Measurements from ENCODE around the gene SELENOM. TPM values are rescaled to one million over a fixed set of nuclear protein-coding genes. Genes with fewer than 3 reads are reported as not detected.

SELENOM gene
- total RNA-seq, 4 donors from 2014 or later, result 31.4 to 89.1 (median 43.7) TPM

DNA sequence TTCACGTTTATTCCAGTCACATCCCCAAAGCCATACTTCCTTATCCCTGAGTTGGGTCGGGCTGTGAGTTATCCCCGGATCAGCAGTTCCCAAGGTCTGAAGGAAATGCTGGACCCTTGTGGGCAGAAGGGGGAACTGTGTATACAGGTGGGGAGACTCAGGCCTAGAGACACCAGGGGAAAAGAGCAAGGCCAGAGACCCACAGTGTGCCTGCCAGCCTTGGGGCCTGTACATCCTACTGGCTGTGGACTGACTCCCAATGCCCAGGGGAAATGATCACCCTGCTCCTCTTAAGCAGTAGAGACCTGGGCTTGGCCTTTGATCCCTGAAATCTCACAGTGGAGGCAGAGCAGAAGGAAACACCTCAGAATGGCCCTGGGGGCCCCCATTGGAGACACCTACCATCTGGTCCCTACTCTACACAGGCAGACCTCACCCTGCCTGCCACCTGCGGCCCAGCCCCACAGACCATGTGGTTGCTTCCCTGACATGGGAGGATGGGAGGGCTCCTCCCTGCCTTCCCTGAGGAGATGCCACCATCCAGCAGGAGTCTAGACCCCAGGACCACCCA lies 1.3 kb downstream of the SELENOM start:
- H3K27ac ChIP-seq, result peak overlapping the region; percentile 87 to 92 (median 88)
- H3K4me1 ChIP-seq, result peaks cover 0 to 13% (median 0%) of the 10 kb centered on the region in 4 donors
- TF ChIP-seq POLR2A (IDR thresholded peaks at IDR 0.05), result no peak
- TF ChIP-seq, protein P1, sequence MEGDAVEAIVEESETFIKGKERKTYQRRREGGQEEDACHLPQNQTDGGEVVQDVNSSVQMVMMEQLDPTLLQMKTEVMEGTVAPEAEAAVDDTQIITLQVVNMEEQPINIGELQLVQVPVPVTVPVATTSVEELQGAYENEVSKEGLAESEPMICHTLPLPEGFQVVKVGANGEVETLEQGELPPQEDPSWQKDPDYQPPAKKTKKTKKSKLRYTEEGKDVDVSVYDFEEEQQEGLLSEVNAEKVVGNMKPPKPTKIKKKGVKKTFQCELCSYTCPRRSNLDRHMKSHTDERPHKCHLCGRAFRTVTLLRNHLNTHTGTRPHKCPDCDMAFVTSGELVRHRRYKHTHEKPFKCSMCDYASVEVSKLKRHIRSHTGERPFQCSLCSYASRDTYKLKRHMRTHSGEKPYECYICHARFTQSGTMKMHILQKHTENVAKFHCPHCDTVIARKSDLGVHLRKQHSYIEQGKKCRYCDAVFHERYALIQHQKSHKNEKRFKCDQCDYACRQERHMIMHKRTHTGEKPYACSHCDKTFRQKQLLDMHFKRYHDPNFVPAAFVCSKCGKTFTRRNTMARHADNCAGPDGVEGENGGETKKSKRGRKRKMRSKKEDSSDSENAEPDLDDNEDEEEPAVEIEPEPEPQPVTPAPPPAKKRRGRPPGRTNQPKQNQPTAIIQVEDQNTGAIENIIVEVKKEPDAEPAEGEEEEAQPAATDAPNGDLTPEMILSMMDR (IDR thresholded peaks at IDR 0.05), result no peak
- DNase-seq, result peak in 1 of 3 donors; percentile 55
- H3K4me3 ChIP-seq, result peak overlapping the region; percentile 18 to 72 (median 66)
- no peaks in the 10 kb centered on the region for H3K9me3 ChIP-seq
- H3K27me3 ChIP-seq, result no peaks in the 10 kb centered on the region
- peaks cover 0 to 18% (median 0%) of the 10 kb centered on the region in 3 donors for H3K36me3 ChIP-seq

DNA sequence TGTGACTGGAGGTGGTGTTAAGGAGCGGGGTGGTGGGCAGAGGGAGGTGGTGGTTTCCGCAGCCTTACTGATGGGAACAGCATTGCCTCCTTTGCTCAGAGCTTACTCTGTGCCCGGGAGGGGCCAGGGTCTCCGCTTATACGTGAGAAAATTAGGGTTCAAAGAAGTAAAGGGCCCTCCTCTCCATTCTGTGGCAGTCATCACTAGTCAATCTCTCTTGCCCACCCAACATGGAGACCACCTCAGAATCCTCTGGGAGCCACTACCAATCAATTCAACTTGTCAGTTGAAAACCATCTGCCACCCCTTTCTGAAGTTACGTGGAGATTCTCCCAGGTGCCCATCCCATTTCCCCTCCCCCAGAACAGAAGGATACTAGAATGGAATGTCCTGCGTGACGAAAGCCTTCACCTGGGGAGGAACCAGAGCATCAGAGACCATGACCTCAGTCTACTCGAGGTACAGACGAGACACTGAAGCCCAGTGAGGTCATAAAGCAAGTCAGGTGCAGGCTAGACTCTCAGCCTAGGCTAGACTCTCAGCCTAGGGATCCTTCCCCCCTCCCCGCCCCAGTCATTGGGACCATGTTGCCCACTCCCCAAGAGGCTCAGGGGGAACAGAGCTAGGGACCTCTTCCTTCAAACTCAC lies 2.0 kb downstream of the SELENOM start:
- TF ChIP-seq, protein P1 (IDR thresholded peaks at IDR 0.05), result no peak
- TF ChIP-seq POLR2A (IDR thresholded peaks at IDR 0.05), result no peak
- Histone ChIP-seq H3K4me1 (peaks cover 0 to 13% (median 0%) of the 10 kb centered on the region in 4 donors), H3K4me3 (peak overlapping the region in 1 of 4 donors; percentile 67), H3K27me3 (no peaks in the 10 kb centered on the region), H3K9me3 (no peaks in the 10 kb centered on the region), H3K27ac (peak overlapping the region; percentile 87 to 92 (median 88)), H3K36me3 (peaks cover 0 to 25% (median 0%) of the 10 kb centered on the region in 3 donors)
- no peak for DNase-seq

DNA sequence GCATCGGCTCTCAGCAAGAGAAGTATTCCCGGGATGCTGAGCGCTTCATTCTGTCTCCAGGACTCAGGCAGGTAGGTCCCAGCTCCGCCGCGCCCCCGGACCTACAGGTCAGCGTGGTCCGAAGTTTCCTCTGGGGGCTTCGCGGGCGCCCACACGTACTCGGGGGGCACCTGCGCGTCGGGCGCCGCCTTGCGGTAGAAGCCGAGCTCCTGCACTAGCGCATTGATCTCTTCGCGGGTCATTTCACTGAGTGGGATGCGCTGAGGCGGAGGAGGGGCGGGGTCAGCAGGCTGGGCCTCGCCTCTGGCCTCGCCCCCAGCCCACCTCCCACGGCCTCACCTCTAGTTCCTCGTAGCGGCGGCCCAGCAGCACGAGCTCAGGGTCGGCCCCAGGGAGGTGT lies 2.5 kb downstream of the SELENOM start:
- Histone ChIP-seq H3K36me3 (peaks cover 0 to 30% (median 0%) of the 10 kb centered on the region in 3 donors), H3K4me1 (peaks cover 0 to 13% (median 0%) of the 10 kb centered on the region in 4 donors), H3K4me3 (peak overlapping the region in 1 of 4 donors; percentile 67), H3K27me3 (no peaks in the 10 kb centered on the region), H3K9me3 (no peaks in the 10 kb centered on the region), H3K27ac (peak overlapping the region; percentile 87 to 92 (median 88))
- DNase-seq, result peak in 1 of 3 donors; percentile 43
- TF ChIP-seq, protein P1 (IDR thresholded peaks at IDR 0.05), result peak in 1 of 6 experiments; percentile 25
- no peak for TF ChIP-seq POLR2A (IDR thresholded peaks at IDR 0.05)

DNA sequence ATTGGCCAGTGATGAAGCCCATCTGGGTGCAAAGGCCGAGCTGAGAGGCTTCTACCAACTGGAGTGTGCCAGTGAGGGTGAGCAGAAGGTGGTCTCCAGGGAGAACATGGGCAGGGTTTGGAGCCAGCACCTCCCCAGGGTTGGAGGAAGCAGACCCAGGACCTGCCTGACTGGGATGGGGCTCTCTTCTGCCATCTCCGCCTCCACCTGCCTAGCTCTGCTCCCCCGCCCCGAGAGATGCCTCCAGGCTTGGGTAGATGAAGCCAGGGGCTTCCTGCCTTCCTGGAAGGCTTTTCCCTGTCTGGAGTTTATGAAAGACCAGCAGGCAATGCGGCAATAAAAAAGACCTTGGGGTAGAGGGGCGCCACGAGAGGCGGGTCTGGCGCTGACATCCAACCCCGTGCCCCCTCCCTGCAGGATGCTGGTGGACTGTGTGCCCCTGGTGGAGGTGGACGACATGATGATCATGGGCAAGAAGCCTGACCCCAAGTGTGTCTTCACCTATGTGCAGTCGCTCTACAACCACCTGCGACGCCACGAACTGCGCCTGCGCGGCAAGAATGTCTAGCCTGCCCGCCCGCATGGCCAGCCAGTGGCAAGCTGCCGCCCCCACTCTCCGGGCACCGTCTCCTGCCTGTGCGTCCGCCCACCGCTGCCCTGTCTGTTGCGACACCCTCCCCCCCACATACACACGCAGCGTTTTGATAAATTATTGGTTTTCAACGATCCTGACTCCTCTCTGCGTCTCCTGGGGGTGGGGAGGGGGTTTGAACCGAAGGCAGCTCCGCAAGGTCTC lies 3.3 kb downstream of the SELENOM start:
- H3K9me3 ChIP-seq, result no peaks in the 10 kb centered on the region
- no peak for TF ChIP-seq POLR2A (IDR thresholded peaks at IDR 0.05)
- TF ChIP-seq, protein P1 (IDR thresholded peaks at IDR 0.05), result no peak
- DNase-seq, result peak in 1 of 3 donors; percentile 45
- peaks cover 0 to 13% (median 0%) of the 10 kb centered on the region in 4 donors for H3K4me1 ChIP-seq
- H3K4me3 ChIP-seq, result no peak overlapping the region
- peaks cover 0 to 38% (median 0%) of the 10 kb centered on the region in 3 donors for H3K36me3 ChIP-seq
- peak overlapping the region in 3 of 4 donors; percentile 87 to 92 (median 88) for H3K27ac ChIP-seq
- H3K27me3 ChIP-seq, result no peaks in the 10 kb centered on the region

DNA sequence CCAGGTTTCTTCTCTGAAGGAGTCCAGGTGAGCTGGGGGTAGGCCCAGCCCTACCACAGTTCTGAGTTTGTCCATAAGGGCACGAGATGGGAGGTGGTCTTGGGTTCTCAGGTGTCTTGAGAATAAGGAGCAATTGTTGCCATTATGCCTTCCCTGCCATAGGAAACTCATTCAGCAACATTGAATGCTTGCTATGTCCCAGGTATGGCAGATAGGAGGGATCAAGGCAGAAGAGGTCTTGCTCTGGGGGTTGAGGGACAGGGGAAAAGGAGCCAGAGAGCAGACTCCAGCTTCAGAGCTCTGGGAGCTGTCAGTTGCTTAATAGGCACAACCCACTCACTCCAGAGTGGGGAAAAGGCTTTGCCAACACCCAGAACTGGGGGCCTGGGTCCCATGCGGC lies 4.3 kb downstream of the SELENOM start:
- Histone ChIP-seq H3K4me1 (peaks cover 0 to 22% (median 0%) of the 10 kb centered on the region in 4 donors), H3K4me3 (no peak overlapping the region), H3K36me3 (peaks cover 0 to 44% (median 0%) of the 10 kb centered on the region in 3 donors), H3K27me3 (no peaks in the 10 kb centered on the region), H3K27ac (peak overlapping the region; percentile 60 to 92 (median 76)), H3K9me3 (no peaks in the 10 kb centered on the region)
- peak in 1 of 3 donors; percentile 21 for DNase-seq
- no peak for TF ChIP-seq POLR2A (IDR thresholded peaks at IDR 0.05)
- TF ChIP-seq, protein P1 (IDR thresholded peaks at IDR 0.05), result no peak
